HG02678 (cell line): Measurements from ENCODE around the gene LRRC4C.
A peak's percentile ranks its signal among the peaks of the same experiment; 100 is the strongest.

ENCODE experiments used
- ATAC-seq: cut with Tn5 transposase; IDR thresholded peaks from one replicate; pipeline ENCODE4 v1.9.1; 2021; ENCODE audit warnings: mild to moderate bottlenecking, moderate library complexity; ENCODE audit not compliant: unreplicated experiment

LRRC4C gene

DNA sequence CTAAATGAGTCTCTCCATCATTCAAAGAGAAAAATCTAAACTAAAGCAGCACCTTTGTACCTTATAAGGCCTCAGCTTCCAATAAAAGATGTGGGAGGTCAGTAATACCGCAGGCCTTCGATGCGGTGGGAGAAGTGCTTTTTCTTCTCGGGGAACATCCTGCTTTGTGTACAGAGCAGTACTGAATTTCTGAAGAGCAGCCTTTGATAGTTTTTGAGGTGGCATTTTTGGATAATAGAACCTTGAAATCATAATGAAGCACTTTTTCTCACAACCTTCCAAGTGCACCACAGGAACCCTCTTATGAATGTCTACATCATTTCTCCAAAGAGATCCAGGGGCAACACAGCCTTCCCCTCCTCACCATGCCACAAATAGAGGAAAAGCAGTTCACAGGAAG, 39.6 kb downstream of the LRRC4C start:
- no peak for ATAC-seq

DNA sequence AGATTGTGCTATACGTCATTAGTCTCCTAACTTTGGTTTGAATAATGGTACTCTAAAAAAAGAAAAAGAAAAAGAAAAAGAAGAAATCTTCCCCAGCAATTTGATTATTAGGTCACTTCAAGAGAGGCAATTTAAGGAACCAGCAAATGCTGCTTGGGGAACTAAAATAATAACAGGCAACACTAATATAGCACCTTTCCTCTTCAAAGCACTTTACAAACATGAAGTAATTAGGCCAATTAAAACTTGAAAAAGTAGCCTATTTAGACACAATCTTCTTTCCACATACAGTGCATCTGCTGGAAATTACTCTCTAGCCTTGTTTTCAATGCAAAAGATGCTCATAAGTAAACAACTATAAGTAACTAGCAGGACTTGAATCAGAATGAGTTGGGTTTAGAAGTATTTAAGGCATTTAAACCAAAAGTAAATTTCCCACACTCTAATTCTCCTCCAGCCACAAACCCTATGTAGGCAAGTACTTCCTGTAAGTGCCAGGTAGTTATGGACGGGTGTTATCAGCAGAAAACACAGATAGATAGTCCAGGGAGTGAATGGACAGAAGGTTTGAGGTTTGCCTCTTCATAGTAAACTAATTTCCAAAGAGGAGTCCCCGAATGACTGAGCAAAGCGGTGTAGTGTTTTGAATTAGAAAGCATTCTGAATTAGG, 44.5 kb downstream of the LRRC4C start:
- ATAC-seq: no peak

DNA sequence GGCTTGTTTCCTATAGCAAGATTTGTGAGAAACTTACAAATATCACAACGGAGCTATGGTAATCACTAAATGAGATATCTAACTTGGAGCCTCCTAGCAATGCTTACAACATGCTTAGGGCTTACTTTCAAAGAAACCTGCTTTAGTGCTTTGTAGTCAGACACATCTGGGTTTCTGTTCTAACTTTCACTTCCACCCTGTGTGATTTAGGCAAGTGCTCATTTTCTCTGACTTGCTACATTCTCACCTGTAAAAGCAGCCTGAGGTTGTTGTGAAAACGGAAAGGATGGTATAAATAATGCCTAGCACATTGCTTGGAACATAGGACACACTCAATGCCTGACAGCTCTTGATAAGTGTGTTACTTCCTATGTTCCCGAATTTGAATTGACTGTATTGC, 45.6 kb downstream of the LRRC4C start:
- ATAC-seq: peak; percentile 78

DNA sequence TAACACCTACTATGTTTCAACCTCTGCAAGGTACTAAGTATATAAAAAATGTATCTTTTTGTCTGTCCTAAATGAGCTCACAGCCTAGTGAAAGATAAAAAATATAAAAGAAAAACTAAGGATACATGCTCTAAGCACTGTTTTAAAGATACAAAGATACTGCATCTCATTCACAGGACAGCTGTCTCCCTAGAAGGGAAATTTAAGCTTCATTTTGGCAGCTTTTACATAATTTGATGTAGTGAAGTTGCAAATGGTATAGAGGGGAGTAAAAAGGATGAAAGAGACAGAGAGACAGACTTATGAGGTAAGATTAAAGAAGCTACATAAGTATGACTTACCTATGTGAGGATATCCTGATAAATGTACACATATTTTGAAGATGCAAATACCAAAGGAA, 53.6 kb downstream of the LRRC4C start:
- no peak for ATAC-seq

DNA sequence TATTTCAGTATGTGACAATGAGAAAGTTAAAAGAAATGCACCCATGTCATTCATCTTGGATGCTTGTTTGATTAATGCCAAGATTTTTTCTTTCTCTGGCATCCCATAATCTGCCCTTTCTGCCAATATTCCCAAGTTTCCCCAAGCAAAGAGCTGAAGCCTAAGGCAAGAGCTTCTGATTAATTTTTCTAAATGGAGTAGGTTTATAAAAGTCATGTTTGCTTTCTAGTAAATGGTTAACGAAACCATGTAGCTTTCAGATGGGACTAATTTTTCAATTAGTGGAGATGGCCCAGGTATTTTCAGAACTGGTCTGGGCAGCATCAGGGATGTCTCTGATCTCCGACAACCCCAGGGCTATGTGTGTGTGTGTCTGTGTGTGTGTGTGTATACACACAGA, 55.3 kb downstream of the LRRC4C start:
- no peak for ATAC-seq

DNA sequence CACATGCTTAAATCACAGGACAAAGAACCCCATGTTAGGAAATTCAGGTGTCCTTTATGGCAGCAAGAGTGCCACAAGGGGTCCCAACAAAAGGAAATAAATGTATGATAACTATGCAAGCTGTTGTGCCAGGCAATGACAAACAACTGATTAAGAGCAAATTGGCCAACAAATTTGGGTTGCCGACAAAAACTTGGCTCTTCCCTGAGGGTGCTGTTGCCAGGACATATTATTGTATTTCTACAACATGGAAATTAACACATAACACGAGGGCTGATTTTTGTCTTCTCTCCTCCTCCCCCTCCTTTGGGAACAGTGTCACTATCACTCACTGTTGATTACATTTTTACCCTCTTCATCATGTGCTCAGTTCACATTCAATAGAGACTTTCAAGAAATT, 56.0 kb downstream of the LRRC4C start:
- no peak for ATAC-seq

DNA sequence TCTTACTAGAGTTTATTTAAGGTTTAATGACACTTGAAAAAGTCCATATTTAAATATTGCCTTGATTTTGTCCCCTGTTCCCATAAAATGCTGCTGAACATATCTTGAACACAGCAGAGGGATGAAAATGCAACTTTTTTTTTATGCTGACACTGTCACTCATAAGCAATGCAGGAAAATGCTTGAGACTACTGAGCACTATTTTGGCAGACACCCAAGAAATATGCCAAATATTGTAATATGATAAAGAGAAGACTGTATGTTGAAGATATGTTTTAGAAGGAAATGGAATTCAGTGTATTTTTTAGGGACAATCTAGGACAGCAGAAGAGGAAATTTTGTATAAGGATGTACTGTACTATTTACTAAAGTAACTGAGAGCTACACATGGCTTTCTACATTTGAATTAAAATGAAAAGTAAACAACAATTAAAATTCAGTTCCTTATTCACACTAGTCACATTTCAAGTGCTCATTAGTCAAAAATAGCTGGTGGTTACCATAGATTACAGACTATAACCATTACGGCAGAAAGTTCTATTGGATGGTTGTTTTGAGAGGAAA, 58.6 kb downstream of the LRRC4C start:
- ATAC-seq: no peak

DNA sequence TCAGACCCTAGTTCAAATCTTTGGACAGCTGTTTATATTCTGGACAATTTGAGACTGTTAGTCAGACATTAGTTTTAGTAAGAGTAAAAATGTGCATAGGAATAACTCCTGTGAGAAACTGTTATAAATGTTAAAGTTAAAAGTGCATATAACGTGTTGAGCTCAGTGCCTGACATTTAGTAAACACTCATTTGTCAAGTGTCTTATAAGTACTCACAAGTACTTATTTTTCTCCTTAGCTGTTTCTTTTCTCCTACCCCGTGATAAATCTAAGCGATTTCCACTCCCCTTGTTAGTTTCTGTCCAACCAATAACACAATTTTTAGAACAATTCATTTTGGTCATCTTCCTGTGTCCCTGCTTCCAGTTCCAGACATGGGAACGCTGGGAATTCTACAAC, 59.3 kb downstream of the LRRC4C start:
- no peak for ATAC-seq

DNA sequence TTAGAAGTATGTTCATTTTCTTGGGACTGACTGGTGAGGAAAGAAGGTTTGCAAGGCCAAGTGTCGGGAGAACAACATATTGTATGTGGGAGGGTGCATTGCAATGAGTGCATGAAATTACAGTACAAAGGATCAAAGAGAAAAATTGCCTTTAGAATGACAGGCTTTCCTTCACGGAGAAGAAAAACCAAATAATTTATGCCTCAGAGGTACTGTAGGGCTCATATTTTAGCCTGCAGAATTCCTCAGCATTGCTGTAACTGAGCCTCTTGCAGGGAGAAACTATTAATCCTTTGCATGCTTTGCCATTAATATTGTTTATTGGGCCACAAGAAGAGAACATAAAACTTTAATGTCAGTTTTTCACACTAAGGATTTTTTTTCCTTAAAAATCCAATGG, 60.1 kb downstream of the LRRC4C start:
- ATAC-seq: no peak

DNA sequence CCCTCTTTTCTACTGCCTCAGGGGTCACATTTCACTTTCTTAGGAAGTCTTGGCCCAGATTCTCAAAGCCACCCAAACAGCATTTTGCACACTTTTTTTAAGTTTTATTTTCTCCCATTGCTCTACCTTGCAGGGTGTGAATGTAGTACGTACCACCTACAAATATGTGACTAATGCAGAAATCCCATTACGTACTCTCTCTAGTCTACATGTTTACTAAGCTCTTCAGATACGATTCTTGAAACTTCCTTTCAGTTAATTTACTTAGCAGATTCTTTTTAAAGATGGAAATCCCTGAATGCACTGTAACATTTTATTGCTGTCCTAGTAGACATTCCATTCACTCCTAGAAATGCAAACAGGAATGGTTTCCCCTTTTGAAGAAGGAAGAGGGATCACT, 61.3 kb downstream of the LRRC4C start:
- ATAC-seq: no peak

DNA sequence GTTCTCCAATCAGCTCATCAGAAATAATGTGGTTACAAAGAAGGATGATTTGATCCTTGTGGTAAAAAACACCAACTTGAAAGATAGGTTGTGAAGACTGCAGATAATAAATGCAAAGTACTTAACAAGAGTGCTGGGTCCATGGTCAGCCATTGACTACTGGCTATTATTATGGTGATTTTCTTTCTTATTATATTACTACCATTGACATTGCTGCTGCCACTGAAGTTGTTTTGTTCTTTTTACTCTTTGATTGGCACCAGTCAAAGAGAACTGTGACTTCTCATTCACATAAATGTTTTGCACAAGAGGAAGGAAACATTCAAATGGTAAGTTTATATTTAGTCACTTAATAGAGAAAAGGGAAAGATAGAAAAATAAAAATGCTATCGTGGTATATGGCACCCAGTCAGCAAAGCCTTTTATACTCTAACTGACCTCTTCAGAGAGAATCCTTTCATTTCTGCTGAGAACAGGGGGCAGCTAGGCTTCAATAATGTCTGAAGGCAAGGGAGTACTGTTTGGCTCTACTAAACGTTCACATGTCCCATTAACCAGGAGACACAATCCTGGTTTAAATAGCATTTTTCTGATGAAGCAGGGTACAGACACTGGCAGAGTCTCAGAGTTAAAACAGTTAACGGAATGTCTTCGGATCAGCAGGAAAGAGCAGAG, 64.8 kb downstream of the LRRC4C start:
- no peak for ATAC-seq

DNA sequence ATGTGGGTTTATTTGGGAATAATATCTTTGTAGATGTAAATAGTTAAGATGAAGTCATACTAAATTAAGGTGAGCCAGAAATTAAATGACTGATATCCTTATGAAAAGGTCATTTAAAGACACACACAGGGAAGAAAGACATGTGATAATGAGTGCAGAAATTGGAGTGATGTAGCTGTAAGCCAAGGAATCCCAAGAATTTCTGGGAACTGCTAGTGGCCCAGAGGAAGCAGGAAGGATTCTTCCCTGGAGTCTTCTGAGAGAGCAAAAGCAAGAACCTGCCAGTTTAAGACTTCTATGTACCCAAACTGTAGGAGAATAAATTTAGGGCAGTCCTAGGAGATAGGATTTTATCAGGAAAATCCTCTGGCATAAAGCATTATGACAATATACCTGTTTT, 66.9 kb downstream of the LRRC4C start:
- no peak for ATAC-seq

DNA sequence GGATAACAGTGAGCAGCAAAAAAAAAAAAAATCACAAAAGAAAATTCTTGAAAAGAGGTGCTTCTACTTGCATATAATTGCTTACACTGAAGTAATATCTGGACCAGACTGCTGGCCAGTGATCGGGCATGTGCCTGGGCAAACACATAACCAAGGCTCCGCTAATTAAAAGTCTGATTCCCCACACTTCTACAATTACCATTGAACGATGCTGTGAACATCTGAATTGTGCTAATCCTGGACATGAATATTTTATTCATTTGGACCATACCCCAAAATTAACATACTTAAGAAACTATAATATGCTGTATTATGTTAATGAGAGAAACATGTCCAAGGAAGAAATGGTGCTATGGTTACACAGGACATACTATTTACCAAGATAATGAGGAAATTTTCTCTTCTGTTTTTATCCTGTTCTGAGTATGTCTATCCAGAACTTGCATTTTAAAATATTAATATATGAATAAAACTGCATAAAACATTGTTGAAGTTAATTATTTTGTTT, 69.8 kb downstream of the LRRC4C start:
- ATAC-seq: no peak

DNA sequence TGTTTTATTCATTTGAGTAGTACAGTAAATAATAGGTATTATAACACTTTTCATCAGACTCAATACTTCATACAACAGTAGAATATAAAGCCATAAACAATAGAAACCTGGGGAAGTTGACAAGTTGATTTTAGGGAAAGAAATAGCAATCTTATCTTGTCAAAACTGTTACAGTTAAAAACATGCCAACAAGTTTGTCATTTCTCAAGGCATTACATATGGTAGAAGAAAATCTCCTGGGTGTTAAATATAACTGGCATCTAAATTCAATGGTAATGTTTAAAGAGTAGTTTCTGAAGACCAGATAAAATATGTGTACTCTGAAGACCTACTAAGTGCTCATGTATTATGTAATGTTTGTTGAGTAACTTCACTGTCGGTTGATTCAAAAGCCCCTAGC, 75.1 kb downstream of the LRRC4C start:
- no peak for ATAC-seq

DNA sequence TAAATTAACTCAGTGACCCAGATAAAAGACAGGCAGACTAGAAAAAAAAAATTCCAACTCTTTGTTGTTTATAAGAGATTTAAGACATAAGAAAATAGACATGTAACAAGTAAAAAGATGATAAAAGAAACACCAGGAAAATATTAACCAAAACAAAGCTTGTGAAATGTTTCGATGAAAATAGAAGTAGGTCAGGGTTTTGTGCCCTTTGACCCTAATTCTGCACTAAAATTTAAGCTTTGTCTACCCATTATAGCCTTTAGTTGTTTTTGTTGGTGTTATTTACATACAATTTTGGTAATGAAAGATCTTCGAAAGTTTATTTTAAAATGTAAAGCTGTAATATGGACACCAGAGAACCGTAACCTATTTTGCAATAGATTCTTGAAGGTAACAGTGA, 75.7 kb downstream of the LRRC4C start:
- ATAC-seq: no peak

DNA sequence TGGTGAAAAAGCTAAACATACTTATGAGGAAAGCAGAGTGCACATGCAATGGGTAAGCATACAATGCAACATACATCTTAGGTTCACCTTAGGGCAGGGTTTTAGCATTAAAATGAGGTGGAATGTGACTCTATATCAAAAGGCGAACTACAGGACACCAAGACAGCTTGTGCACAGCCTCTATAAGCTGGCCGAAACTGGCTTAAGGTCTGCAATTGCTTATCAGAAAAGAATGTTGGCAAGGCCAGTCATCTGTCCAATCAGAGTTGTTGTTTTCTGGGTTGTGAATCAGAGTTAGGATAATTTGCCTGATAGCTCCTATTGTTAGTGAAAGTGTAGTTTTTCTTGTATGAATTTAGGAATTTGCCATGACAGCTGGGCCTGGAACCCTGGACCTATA, 76.5 kb downstream of the LRRC4C start:
- ATAC-seq: no peak

DNA sequence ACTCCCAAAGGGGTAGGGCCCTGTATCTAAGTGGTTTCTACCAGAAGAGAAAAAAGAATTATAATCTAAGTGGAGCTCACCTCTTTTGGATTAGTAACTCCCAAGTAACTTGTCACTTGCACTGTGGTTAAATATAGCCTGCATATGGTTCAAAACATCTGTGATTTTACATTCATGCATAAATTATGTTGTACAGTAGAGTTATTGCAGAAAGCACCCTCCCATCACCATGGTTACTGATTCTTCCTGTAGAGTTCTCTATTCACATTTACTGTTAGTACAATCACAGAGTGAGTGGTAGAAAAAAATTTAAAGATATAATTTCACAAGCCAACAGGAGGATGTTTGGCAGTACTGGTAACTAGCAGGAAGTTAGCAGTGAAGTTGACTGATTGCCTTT, 80.4 kb downstream of the LRRC4C start:
- ATAC-seq: no peak

DNA sequence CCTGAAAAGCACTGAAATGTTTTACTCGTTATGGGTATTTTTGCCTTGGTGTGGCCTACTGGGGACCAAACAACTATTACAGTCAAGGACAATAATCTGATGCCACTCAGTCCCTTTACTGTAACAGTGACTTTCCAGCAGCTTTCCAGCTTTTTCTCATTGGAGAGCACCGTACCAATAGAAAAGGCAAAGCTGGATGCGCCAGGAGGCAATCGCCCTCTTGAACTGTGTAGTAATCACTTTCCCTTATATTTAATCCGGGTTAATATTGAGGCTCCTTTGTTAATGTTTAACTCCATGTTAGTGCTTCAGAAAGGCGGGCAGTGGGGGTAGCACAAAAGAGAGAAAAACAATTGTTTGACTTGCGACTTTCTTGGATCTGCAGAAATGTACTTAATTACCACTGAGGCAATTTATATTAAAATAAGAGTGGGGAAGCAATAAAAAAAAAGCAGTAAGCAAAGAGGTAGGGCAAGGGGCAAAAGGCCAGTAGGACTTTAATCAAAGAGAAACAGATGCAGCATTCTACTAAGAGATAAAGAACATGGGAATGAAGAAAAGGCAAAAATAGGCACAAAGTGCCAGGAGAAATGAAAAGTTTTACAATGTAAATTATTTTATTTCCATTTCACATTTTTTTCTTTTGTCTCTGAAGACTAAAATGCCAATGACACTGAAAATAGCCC, 81.6 kb downstream of the LRRC4C start:
- no peak for ATAC-seq

DNA sequence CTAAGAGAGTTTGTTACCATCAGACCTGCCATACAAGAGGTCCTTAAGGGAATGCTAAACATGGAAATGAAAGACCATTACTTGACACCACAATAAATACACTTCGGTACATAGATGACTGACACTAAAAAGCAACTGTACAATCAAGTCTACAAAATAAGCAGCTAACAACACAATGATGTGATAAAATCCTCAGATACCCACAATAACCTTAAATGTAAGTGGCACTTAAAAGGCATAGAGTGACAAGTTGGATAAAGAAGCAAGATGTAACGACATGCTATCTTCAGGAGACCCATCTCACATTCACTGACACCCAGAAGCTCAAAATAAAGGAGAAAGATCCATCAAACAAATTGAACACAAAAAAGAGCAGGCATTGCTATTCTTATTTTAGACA, 107.6 kb downstream of the LRRC4C start:
- no peak for ATAC-seq

DNA sequence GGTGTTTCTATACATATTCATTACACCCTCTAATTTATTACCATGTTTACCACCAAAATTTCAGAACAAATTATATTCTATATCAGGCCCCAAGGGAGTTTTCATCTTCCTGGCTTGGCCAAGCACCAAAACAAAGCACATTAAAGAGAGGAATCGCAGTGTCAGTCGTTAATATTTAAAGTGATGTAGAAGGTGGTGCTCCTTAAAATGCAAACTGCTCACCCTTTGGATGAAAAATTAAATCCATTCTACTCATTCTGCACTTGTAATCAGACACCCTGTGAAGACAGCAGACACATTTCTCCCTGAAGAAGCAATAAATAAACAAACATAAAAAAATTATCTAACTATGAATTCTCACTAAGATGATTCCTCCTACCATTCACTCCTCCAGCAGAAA, 113.4 kb downstream of the LRRC4C start:
- no peak for ATAC-seq

DNA sequence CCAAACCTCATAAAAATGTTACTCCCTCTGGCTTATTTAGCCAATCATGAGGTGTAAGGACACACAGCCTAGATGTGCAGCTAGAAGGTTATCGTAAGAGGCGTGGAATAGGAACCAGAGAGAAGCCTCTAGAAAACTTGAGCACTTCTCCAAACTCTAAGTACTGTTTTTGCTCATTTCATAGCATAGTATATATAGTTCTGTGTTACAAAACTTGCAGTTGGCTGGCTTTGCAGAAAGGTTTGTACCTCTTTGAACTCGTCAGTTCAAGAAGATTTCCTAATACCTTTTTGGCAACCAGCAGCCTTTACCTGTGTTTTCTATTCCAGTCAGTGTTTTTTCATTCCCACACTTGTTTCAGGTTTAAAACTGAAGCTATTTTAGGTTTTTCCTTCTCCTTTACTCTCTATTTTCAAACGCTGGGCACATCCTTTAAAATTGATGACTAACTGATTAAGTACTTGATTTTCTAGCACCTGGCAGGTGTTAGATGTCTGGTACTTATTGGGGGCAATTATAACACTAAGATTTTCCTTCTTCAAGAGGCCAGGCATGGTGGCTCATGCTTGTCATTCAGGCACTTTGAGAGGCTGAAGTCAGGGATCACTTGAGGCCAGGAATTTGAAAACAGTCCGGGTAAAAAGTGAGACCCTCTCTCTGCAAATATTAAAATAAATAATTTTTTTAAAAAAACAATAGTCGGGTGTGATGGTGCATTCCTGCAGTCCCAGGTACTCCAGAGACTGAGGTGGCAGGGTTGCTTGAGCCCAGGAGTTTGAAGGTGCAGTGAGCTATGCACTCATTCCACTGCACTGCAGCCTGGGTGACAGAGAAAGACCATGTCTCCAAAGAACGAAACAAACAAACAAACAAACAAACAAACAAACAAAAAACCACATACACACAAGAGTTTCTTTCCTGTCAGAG, 125.2 kb downstream of the LRRC4C start:
- ATAC-seq: no peak
